Epithelial cell of esophagus (primary cell): ENCODE data around the gene RUFY1.

Experiments used
- DNase-seq: peaks from one replicate; pipeline ENCODE4 v3.0.0; 2010; ENCODE audit warnings: low read depth
- H3K4me3 ChIP-seq: 2 replicates; pipeline ENCODE4 v1.5.1; 2011; ENCODE audit warnings: mild to moderate bottlenecking, low read length, control low read depth
- CTCF ChIP-seq: IDR thresholded peaks from 2 replicates; pipeline ENCODE4 v1.5.1; 2011; ENCODE audit warnings: low read depth, mild to moderate bottlenecking, low read length, control low read depth, inconsistent platforms; ENCODE audit not compliant: insufficient read depth; ENCODE audit errors: missing control alignments

RUFY1 gene

GRCh38 chr5:179610903-179611265 lies 60.5 kb downstream of the RUFY1 start:
- no peak overlapping the region for H3K4me3 ChIP-seq
- no peak for TF ChIP-seq CTCF
- DNase-seq: no peak

GRCh38 chr5:179612577-179613459 lies 62.5 kb downstream of the RUFY1 start:
- TF ChIP-seq CTCF: no peak
- no peak overlapping the region for H3K4me3 ChIP-seq
- DNase-seq: no peak

- DNase-seq: peak; percentile 45
- no peak for TF ChIP-seq CTCF
- H3K4me3 ChIP-seq: no peak overlapping the region
These were observed 63.2 kb downstream of the RUFY1 start for GRCh38 chr5:179613460-179614071.

GRCh38 chr5:179614745-179615144 lies 64.4 kb downstream of the RUFY1 start:
- DNase-seq: no peak
- no peak overlapping the region for H3K4me3 ChIP-seq
- no peak for TF ChIP-seq CTCF

- H3K4me3 ChIP-seq: no peak overlapping the region
- TF ChIP-seq CTCF: no peak
- no peak for DNase-seq
These were observed 64.8 kb downstream of the RUFY1 start for GRCh38 chr5:179615203-179615602.

GRCh38 chr5:179616002-179616594 lies 65.7 kb downstream of the RUFY1 start:
- no peak for DNase-seq
- H3K4me3 ChIP-seq: no peak overlapping the region
- no peak for TF ChIP-seq CTCF
